Fibroblast of lung (primary cell): Measurements from ENCODE around the gene EIF4EBP2.

Experiments used
- CTCF ChIP-seq, 2 donors: IDR thresholded peaks in 1 of 2; conservative IDR thresholded peaks in 1 of 2; 1 replicate in 1 of 2; 2 replicates in 1 of 2; pipeline ENCODE4 v1.5.1; 2011 to 2012; ENCODE audit warnings: low read length in 2 of 2, control low read depth in 1 of 2, inconsistent platforms in 1 of 2, low read depth in 1 of 2, mild to moderate bottlenecking in 1 of 2
- EZH2 ChIP-seq: IDR thresholded peaks from 2 replicates; pipeline ENCODE4 v1.5.1; 2012; ENCODE audit warnings: low read length, control low read depth, mild to moderate bottlenecking; ENCODE audit errors: missing control alignments

- TF ChIP-seq CTCF (conservative IDR thresholded peaks at IDR 0.05 in 1 of 2, IDR thresholded peaks at IDR 0.05 in 1 of 2; ENCODE audit: low read depth in 1 of 2, low read length in 2 of 2) (no peak), EZH2 (no peak)
Measured at GRCh38 chr10:70369498-70370018, 34.4 kb upstream of the EIF4EBP2 start.
